Mucosa of descending colon (tissue), 3 donors: ENCODE measurements around the gene LEFTY2. TPM values are rescaled to one million over a fixed set of nuclear protein-coding genes. Genes with fewer than 3 reads are reported as not detected.

Experiments
- ATAC-seq: fragments of 200-7000 bp; cut with Tn5 transposase; one replicate; pipeline ENCODE4 v1.9.1; 2020; ENCODE audit warnings: mild to moderate bottlenecking, moderate library complexity
- DNase-seq, 3 donors: peaks; one replicate each; pipeline ENCODE4 v3.0.0-alpha.2; 2020
- H3K36me3 ChIP-seq: fragments of 200-600 bp; one replicate; pipeline ENCODE4 v1.8.0; 2021; ENCODE audit warnings: low read depth, mild to moderate bottlenecking
- H3K4me1 ChIP-seq: fragments of 200-600 bp; one replicate; pipeline ENCODE4 v1.8.0; 2021; ENCODE audit warnings: low read depth, mild to moderate bottlenecking
- H3K4me3 ChIP-seq: fragments of 200-600 bp; one replicate; pipeline ENCODE4 v1.8.0; 2021; ENCODE audit warnings: mild to moderate bottlenecking
- H3K9me3 ChIP-seq: fragments of 200-600 bp; one replicate; pipeline ENCODE4 v1.8.0; 2021; ENCODE audit warnings: mild to moderate bottlenecking
- intact Hi-C, 2 donors: fragments of 100-400 bp; cut with DNase I in 1 of 2; cut with micrococcal nuclease in 1 of 2; formaldehyde crosslinking; loops; one replicate each; pipeline versions ENCODE4 v1.11.0 to v1.11.1; 2022; cut with DNase I, micrococcal nuclease
- total RNA-seq, 3 donors: library from RNA; stranded (reverse); fragmentation: NEBNext Ultra II Directional in 2 of 3; extraction: Animal tissue kit (Norgen Biotek cat#: 25700) in 2 of 3; gene quantifications; one replicate each; pipeline versions ENCODE4 v1.2.1 to v1.2.4, GENCODE V29; 2021 to 2023
- TF ChIP-seq, protein P1 (sequence below): fragments of 200-600 bp; IDR thresholded peaks from one replicate; pipeline ENCODE4 v1.8.0; 2022; ENCODE audit warnings: antibody characterized with exemption, mild to moderate bottlenecking
- donor health status: DM: no; HTN: no; CAD: no; lungs with moderate emphysema.
- donor health status: DM: no; HTN: no; CAD: no.
- donor health status: DM: no; HTN: yes; CAD: no.

Gene LEFTY2
- total RNA-seq, 3 donors from 2014 or later, result 0.32 to 0.77 (median 0.35) TPM

DNA sequence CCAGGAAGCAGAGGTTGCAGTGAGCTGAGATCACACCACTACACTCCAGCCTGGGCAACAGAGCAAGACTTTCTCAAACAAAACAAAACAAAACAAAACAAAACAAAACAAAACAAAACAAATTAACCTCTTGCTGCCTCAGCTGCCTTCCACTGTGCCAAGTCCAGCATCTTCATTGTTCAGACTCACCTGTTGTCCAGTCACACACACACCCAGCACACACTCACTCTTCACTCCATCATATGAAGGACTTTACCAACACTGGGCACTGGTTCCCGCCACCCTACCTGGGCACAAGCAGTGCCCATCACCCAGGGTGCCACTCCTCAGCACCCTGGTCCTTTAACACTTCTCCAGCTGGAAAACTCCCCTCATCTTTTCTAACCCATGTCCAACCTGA is 31.5 kb downstream of the LEFTY2 start:
- no peaks in the 10 kb centered on the region for H3K36me3 ChIP-seq
- no peak overlapping the region for H3K4me3 ChIP-seq
- peaks cover 12% of the 10 kb centered on the region for H3K4me1 ChIP-seq
- TF ChIP-seq, protein P1, sequence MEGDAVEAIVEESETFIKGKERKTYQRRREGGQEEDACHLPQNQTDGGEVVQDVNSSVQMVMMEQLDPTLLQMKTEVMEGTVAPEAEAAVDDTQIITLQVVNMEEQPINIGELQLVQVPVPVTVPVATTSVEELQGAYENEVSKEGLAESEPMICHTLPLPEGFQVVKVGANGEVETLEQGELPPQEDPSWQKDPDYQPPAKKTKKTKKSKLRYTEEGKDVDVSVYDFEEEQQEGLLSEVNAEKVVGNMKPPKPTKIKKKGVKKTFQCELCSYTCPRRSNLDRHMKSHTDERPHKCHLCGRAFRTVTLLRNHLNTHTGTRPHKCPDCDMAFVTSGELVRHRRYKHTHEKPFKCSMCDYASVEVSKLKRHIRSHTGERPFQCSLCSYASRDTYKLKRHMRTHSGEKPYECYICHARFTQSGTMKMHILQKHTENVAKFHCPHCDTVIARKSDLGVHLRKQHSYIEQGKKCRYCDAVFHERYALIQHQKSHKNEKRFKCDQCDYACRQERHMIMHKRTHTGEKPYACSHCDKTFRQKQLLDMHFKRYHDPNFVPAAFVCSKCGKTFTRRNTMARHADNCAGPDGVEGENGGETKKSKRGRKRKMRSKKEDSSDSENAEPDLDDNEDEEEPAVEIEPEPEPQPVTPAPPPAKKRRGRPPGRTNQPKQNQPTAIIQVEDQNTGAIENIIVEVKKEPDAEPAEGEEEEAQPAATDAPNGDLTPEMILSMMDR, result no peak
- no peaks in the 10 kb centered on the region for H3K9me3 ChIP-seq
- intact Hi-C loops, result no loop called here
- DNase-seq (no peak), ATAC-seq (no peak)

DNA sequence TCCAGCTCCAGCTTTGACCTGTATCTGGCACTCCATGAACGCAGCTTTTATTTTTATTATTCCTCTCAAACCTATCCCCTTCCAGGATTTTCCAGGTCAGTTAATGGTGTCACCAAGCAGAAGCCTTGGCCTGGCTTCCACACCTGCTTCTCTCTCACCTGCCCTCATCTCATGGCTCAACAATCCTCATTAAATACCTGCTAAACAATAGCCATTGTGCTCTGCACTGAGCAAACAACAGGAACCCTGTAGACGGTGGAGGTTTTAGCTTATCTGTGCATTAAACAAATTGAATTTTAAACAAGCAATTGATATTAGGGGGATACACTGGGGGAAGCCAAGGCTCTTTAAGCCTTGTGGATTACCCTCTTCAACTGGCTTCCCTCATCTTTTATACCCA is 32.2 kb downstream of the LEFTY2 start:
- Histone ChIP-seq H3K36me3 (no peaks in the 10 kb centered on the region), H3K4me1 (peaks cover 12% of the 10 kb centered on the region), H3K4me3 (no peak overlapping the region), H3K9me3 (no peaks in the 10 kb centered on the region)
- intact Hi-C loops, result no loop called here
- ATAC-seq, result peak; percentile 65
- no peak for DNase-seq
- TF ChIP-seq, protein P1, result no peak

DNA sequence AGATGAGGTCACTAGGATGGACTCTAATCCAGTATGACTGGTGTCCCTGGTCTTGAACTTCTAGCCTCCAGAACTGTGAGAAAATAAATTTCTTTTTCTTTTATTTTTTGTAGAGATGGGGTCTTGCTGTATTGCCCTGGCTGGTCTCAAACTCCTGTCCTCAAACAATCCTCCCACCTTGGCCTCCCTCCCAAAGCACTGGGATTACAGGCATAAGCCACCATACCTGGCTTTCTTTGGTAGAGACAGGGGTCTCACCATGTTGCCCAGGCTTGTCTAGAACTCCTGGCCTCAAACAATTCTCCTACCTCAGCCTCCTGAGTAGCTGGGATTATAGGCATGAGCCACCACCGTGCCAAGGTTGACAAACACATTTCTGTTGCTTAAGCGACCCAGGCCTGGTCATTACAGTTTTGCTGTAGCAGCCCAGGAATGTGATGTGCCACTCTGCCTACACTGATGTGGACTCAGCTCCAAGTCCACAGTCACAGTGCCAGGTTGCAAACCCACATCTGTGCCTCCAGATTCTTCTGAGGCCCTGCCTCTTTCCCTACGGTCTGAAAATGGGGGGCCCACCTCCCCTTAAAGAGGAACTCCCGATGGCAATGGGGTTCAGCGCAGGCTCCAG is 32.9 kb downstream of the LEFTY2 start:
- DNase-seq (no peak), ATAC-seq (peak; percentile 19)
- intact Hi-C loops, result no loop called here
- H3K4me1 ChIP-seq, result peaks cover 12% of the 10 kb centered on the region
- no peaks in the 10 kb centered on the region for H3K36me3 ChIP-seq
- no peaks in the 10 kb centered on the region for H3K9me3 ChIP-seq
- TF ChIP-seq, protein P1, result no peak
- no peak overlapping the region for H3K4me3 ChIP-seq

DNA sequence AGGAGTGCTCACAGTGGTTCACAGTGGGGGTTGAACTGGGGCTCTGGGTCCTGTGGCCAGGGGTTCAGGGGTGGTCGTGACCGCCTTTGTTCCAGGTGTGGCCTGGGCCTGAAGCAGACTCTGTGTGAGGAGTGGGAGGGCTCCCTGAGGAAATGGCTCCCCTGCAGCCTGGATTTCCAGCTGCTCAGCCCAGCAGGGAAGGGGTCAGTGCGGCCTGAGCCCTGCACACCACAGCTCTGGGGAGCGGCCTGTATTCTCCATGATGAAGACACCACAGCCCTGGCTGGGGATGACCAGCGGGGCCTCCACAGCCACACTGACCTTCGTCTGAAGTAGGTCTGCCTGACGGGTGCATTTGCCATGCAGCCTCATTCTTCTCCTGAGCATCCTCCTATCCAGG is 33.7 kb downstream of the LEFTY2 start:
- DNase-seq, result no peak
- H3K4me3 ChIP-seq, result no peak overlapping the region
- TF ChIP-seq, protein P1, result no peak
- no peaks in the 10 kb centered on the region for H3K9me3 ChIP-seq
- peaks cover 12% of the 10 kb centered on the region for H3K4me1 ChIP-seq
- intact Hi-C loops, result no loop called here
- ATAC-seq, result no peak
- H3K36me3 ChIP-seq, result no peaks in the 10 kb centered on the region

DNA sequence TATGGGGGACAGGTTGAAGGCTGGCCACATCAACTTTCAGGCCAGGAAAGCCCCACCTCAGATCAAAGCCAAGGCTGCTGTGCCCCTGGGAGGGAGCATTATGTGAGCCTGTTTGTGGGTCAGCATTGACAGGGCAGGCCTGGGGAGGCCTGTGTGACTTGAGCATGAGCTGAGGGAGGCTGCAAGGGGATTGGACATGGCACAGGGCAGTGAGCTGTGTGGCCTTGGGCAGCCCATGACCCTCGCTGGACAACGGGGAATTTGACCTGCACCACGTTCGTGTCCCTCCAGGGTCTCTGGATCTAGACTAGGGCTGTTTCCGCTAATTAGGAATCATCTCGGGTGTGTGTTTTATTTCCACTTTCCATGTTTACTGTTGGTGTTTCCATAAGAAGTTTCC is 34.6 kb downstream of the LEFTY2 start:
- Histone ChIP-seq H3K36me3 (no peaks in the 10 kb centered on the region), H3K9me3 (no peaks in the 10 kb centered on the region), H3K4me3 (no peak overlapping the region), H3K4me1 (peaks cover 12% of the 10 kb centered on the region)
- ATAC-seq (no peak), DNase-seq (no peak)
- TF ChIP-seq, protein P1, result no peak
- intact Hi-C loops, result no loop called here

DNA sequence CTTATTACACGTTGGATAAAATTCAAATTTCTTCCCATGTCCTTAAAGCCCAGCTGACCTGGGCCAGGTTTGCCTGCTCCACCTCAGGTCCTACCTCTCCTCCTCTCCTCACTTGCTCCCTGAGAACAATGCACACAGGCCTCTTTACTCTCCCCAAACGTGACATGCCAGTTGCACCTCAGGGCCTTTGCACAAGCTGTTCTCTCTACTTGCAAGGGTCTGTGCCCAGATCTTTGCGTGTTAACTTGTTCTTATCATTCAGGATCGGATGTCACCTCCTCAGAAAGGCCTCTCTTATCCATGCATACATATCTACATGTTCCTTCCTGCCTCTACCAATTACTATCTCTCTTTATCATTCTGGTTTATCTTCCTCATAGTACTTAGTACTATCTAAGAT is 37.4 kb downstream of the LEFTY2 start:
- ATAC-seq (no peak), DNase-seq (no peak)
- intact Hi-C loops, result no loop called here
- H3K4me3 ChIP-seq, result no peak overlapping the region
- no peaks in the 10 kb centered on the region for H3K9me3 ChIP-seq
- no peaks in the 10 kb centered on the region for H3K4me1 ChIP-seq
- H3K36me3 ChIP-seq, result no peaks in the 10 kb centered on the region
- TF ChIP-seq, protein P1, result no peak
